ENCODE results near the gene MAP1LC3B2. TPM values are rescaled to one million over a fixed set of nuclear protein-coding genes. Genes with fewer than 3 reads are reported as not detected.

Gene MAP1LC3B2
- total and polyA plus RNA-seq, 2 of the 8 experiments (the other 6 are each of a cell fraction or from before 2014, with no cell fraction given) = 0.39 to 1.5 TPM

- H3K4ac ChIP-seq (replicated peaks; ENCODE audit: insufficient read length, low read depth, low read length) = no peak overlapping the region
- no peak overlapping the region for H3K4me2 ChIP-seq (ENCODE audit: insufficient read depth in 1 of 2, low read depth in 2 of 2, low read length in 2 of 2)
- no peak overlapping the region for H3K56ac ChIP-seq (replicated peaks; ENCODE audit: insufficient read length, low read depth, low read length)
- FAIRE-seq (no peak), DNase-seq (ENCODE audit: low read depth in 1 of 2, low spot score in 2 of 2) (no peak)
- H4K8ac ChIP-seq (ENCODE audit: extremely low read depth, insufficient read depth, low read length) = no peak overlapping the region
- WGBS, 2 experiments (ENCODE audit: extremely low coverage in 1 of 2, insufficient coverage in 1 of 2, insufficient read length in 1 of 2, insufficient replicate concordance in 2 of 2, low coverage in 1 of 2, low lambda C conversion rate in 2 of 2, missing lambda C conversion rate in 1 of 2) = 86% methylated on average over 10 of the region's 10 CpGs; no CpG with 5 or more reads in 1 of the 2 experiments
- no peak overlapping the region for H2BK20ac ChIP-seq (ENCODE audit: low read length)
- no peak overlapping the region for H3K9ac ChIP-seq (replicated peaks in 1 of 4; ENCODE audit: extremely low read depth in 1 of 4, low read depth in 3 of 4, low read length in 3 of 4)
- H4K20me1 ChIP-seq (replicated peaks in 1 of 2; ENCODE audit: control insufficient read depth in 1 of 2, insufficient read depth in 2 of 2, low read length in 2 of 2) = no peaks in the 10 kb centered on the region
- no peaks in the 10 kb centered on the region for H3K9me3 ChIP-seq (ENCODE audit: insufficient read depth in 2 of 2, low read depth in 1 of 2, low read length in 1 of 2)
- H3K36me3 ChIP-seq (ENCODE audit: control insufficient read depth in 2 of 4, insufficient read depth in 4 of 4, low read length in 3 of 4) = no peaks in the 10 kb centered on the region
- H2AK5ac ChIP-seq (ENCODE audit: low read depth, low read length) = no peak overlapping the region
- H3K79me2 ChIP-seq (ENCODE audit: control insufficient read depth in 1 of 2, insufficient read depth in 2 of 2, low read length in 2 of 2) = no peaks in the 10 kb centered on the region
- no peaks in the 10 kb centered on the region for H3K27me3 ChIP-seq (replicated peaks in 1 of 4; ENCODE audit: control insufficient read depth in 3 of 4, extremely low read depth in 1 of 4, insufficient read depth in 3 of 4, low read length in 3 of 4)
- H4K5ac ChIP-seq (ENCODE audit: insufficient read length, low read depth, low read length) = no peak overlapping the region
- H3K4me3 ChIP-seq (ENCODE audit: extremely low read depth in 1 of 4, insufficient read depth in 2 of 4, low read depth in 3 of 4, low read length in 4 of 4) = no peak overlapping the region
- H2BK15ac ChIP-seq (ENCODE audit: low read length) = no peak overlapping the region
- peaks cover 0 to 5% (median 0%) of the 10 kb centered on the region in 4 experiments; a peak in 1 of 7 replicates for H3K4me1 ChIP-seq (replicated peaks in 1 of 4; ENCODE audit: control insufficient read depth in 3 of 4, insufficient read depth in 4 of 4, low read length in 3 of 4)
- H3K14ac ChIP-seq (ENCODE audit: insufficient read length) = no peak overlapping the region
- H3K27ac ChIP-seq (ENCODE audit: low read depth, low read length) = no peak overlapping the region
- H3K79me1 ChIP-seq (ENCODE audit: low read depth, low read length) = no peaks in the 10 kb centered on the region
- H3K23me2 ChIP-seq (ENCODE audit: low read depth, low read length) = peaks cover 6% of the 10 kb centered on the region; the same call in 1 of the 2 replicates
- H2BK5ac ChIP-seq (ENCODE audit: low read depth, low read length) = no peak overlapping the region
- ChIA-PET CTCF (ENCODE audit: partially characterized antibody) (interaction anchor here (0.6 to 1.0 kb wide), 4 partner anchors 20 to 48 kb away, joined by 3 to 5 read pairs (median 4); no protein-coding TSS in a partner anchor), POLR2A (ENCODE audit: partially characterized antibody) (interaction anchor here (0.7 kb wide), 1 partner anchor 506 kb away, joined by 3 read pairs; no protein-coding TSS in a partner anchor)
- no peak overlapping the region for H2BK12ac ChIP-seq (ENCODE audit: low read depth, low read length)
- no peak overlapping the region for H3K18ac ChIP-seq (ENCODE audit: extremely low read depth, low read length)
- TF ChIP-seq ATF3 (IDR thresholded peaks at IDR 0.05; ENCODE audit: insufficient read depth, low read depth, low read length) = no peak
- TF ChIP-seq KDM5A (IDR thresholded peaks at IDR 0.05; ENCODE audit: low read length) = no peak
- H2BK120ac ChIP-seq (replicated peaks; ENCODE audit: low read depth, low read length) = no peak overlapping the region
- H4K91ac ChIP-seq (replicated peaks; ENCODE audit: insufficient read length, low read length) = no peak overlapping the region
- H2AFZ ChIP-seq (ENCODE audit: low read length) = no peak overlapping the region
- no peak overlapping the region for H3K23ac ChIP-seq (ENCODE audit: insufficient read length)
Measured at GRCh38 chr12:116549993-116550392, 9.2 kb upstream of the MAP1LC3B2 start.

All from H1 (cell line).